HG03442 (cell line): ENCODE results near the gene STK32A.

Source experiments
- ATAC-seq: cut with Tn5 transposase; IDR thresholded peaks from one replicate; pipeline ENCODE4 v1.9.1; 2021; ENCODE audit warnings: mild to moderate bottlenecking, moderate library complexity; ENCODE audit not compliant: unreplicated experiment

STK32A gene

GRCh38 chr5:147248561-147248960 is 13.7 kb downstream of the STK32A start:
- ATAC-seq, result no peak

- no peak for ATAC-seq
Observed at GRCh38 chr5:147259837-147260236, 25.0 kb downstream of the STK32A start.

- ATAC-seq, result no peak
Observed at GRCh38 chr5:147267082-147267832, 32.4 kb downstream of the STK32A start.

GRCh38 chr5:147276497-147276896 is 41.7 kb downstream of the STK32A start:
- no peak for ATAC-seq

- no peak for ATAC-seq
Observed at GRCh38 chr5:147286296-147286695, 51.5 kb downstream of the STK32A start.

DNA sequence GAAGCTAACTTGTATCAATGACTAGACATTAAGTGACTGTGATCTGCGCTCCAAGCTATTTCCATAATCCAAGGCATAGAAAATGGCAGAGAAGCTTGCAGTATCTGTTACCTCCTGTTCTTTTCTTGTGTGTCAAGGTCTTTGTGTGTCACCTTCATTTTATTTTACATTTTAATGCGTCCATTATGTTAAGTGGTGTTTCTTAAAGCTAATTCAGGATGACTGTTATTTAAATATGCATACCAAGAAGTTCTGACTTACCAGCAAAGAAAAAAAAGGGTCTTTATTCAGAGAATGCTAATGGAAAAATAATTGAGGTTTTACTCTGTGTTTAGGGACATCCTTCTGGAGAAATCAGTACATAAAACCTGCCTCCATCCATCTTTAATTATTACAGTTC is 52.3 kb downstream of the STK32A start:
- ATAC-seq, result no peak

DNA sequence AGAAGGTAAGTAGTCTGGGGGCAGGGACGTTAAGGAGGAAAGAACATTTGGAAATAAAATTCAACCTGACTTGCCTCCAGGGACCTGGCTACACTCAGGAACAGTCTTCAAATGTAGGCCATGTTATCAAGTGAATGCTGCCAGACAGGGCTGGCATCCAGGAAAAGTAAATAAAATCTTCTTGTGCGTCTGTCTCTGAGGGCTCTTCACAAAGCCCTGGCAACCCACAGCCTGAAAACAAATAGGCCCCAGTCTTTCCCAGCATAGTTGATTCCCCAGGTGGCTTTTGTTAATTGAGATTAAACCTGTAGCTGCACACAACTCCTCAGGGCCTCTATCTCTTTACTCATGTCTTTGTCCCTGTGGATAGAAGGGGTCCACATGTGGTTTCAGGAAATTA is 55.4 kb downstream of the STK32A start:
- ATAC-seq, result no peak

GRCh38 chr5:147303251-147303650 is 68.4 kb downstream of the STK32A start:
- no peak for ATAC-seq

GRCh38 chr5:147303976-147304375 is 69.2 kb downstream of the STK32A start:
- no peak for ATAC-seq

GRCh38 chr5:147305147-147305546 is 70.3 kb downstream of the STK32A start:
- no peak for ATAC-seq

DNA sequence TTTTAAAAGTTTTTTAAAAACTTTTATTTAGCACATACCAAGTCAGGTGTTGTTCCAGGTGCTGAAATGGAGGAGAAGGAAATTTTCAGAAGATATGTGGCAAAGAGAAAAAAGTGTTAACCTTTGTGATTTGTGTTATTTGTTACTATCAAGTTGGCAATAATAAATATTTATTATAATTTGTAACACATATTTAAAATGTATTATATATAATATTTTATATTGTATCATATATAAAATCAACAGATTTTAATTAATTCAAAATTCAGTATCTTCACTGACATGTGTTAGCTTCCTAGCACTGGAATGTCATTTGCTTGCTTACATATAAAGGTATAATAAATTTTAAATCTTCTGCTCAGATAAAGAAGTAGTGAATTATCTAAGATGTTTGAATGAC is 71.5 kb downstream of the STK32A start:
- no peak for ATAC-seq

DNA sequence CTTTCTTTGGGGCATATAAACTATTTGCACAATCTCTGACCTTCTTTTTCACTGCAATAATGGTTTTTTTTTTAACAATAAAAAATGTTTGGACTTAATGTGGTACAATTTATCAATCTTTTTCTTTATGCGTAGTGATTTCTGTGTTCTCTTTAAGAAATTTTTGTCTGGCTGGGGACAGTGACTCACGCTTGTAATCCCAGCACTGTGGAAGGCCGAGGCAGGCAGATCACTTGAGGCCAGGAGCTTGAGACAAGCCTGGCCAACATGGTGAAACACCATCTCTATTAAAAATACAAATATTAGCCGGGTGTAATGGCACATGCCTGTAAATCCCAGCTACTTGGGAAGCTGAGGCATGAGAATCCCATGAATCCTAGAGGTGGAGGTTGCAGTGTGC is 72.3 kb downstream of the STK32A start:
- no peak for ATAC-seq

DNA sequence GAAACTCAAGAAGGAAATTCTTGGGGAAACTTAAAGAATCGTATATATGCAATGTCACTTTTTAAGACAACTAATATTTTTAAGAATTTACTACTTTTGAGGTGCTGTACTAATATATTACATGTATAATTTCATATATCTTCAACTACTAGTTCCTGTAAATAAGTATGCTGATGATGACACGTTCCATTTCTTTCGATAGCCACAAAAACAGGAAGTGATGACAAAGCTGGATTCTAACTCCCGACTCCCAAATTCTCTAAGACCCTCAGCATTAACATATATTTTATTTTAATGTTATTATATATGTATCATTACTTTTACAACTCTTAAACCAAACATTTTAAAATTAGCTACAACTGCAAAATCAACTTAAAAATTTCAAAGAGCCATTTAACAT is 74.8 kb downstream of the STK32A start:
- ATAC-seq, result no peak

GRCh38 chr5:147310059-147310704 is 75.4 kb downstream of the STK32A start:
- ATAC-seq, result no peak

- no peak for ATAC-seq
Observed at GRCh38 chr5:147317978-147318684, 83.3 kb downstream of the STK32A start.

GRCh38 chr5:147321569-147321968 is 86.7 kb downstream of the STK32A start:
- ATAC-seq, result no peak

DNA sequence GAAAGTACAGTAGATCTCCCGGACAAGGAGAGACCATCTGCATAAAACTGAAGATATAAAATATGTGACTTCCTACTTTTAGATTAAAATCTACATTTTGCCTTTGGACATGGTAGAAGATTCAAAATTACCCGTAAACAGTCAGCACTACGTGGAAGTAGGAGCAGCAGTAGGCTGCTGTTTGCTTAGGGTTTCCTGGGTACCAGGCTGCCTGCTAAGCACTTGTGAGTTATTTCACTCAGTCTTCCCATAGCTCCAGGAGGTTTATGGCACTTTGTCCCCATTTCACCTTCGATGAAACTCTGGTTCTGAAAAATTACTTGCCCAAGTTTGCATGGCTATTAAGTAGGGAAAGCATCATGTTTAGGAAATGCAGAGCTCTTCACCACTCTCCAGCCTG is 92.6 kb downstream of the STK32A start:
- no peak for ATAC-seq

GRCh38 chr5:147327905-147328304 is 93.1 kb downstream of the STK32A start:
- no peak for ATAC-seq

DNA sequence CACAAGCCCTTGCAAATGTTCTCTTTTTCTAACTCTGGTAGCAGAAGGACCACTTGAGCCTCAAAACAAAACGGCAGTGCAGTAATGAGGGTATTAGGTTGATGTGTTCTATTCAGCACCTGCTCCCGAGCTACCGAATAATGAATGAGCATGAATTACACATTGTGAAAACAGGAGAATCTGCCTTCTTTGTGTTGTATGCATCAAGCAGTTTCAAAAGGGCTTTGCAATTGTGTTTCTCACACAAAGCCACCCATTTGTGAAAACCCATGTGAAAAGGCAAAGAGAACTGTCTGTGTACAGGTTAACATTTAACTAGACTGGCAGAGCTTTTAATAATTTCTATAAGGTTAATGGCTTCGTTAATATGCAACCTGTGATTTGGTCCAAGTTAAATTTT is 97.8 kb downstream of the STK32A start:
- no peak for ATAC-seq

DNA sequence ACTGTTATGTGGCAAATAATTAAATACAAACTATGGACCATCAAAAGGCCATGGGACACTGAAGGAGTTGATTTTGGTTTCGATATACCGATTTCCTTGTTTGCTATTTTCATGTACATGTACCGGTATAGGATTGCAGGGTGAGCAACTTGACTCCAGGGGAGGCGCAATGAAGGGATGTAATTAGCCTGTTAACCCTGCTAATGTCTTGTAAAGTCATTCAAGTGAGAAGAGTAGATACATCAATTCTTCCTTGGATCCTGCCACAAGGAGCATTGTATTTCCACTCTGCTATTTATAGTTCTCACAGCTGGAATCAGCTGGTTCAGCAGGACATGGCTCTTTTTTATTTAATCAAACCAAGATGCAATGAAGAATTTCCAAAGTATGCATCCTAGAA is 102.0 kb downstream of the STK32A start:
- no peak for ATAC-seq

DNA sequence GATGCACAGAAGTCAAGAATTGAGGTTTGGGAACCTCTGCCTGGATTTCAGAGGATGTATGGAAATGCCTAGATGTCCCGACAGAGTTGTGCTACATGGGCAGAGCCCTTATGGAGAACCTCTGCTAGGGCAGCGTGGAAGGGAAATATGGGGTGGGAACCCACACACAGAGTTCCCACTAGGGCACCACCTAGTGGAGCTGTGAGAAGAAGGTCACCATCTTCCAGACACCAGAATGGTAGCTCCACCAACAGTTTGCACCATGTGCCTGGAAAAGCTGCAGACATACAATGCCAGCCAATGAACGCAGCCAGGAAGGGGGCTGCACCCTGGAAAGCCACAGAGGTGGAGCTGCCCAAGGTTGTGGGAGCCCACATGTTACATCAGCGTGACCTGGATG is 104.5 kb downstream of the STK32A start:
- ATAC-seq, result no peak

- no peak for ATAC-seq
Observed at GRCh38 chr5:147340941-147341340, 106.1 kb downstream of the STK32A start.
